HepG2 (cell line): Measurements from ENCODE around the gene SEMA3F. TPM values are rescaled to one million over a fixed set of nuclear protein-coding genes. Genes with fewer than 3 reads are reported as not detected.

ENCODE experiments used
- CC2D1A ChIP-seq: sonication (generic); formaldehyde crosslinking; IDR thresholded peaks from 2 replicates; pipeline ENCODE4 v1.8.1; 2023; ENCODE audit warnings: mild to moderate bottlenecking, missing genetic modification reagents
- EZH2 ChIP-seq: conservative IDR thresholded peaks from 2 replicates; pipeline ENCODE4 v1.6.1; 2012; ENCODE audit warnings: mild to moderate bottlenecking, low read depth, low read length, moderate library complexity
- FOXK1 ChIP-seq: sonication (generic); formaldehyde crosslinking; IDR thresholded peaks from 2 replicates; pipeline ENCODE4 v1.4.0; 2020; ENCODE audit warnings: low read depth, missing genetic modification reagents, borderline replicate concordance
- HDAC2 ChIP-seq: sonication (generic); formaldehyde crosslinking; IDR thresholded peaks from 2 replicates; pipeline ENCODE4 v1.4.0; 2020; ENCODE audit warnings: missing genetic modification reagents
- KAT8 ChIP-seq: IDR thresholded peaks from 2 replicates; pipeline ENCODE4 v1.6.1; 2016; ENCODE audit warnings: missing genetic modification reagents, missing compliant biosample characterization
- KMT2B ChIP-seq: IDR thresholded peaks from 2 replicates; pipeline ENCODE4 v1.6.1; 2016; ENCODE audit warnings: missing genetic modification reagents, missing compliant biosample characterization
- NFKBIZ ChIP-seq: IDR thresholded peaks from 2 replicates; pipeline ENCODE4 v1.6.1; 2018; ENCODE audit warnings: missing genetic modification reagents, missing compliant biosample characterization
- NR2F1 ChIP-seq, 2 experiments: fragments of 450-650 bp in 1 of 2; formaldehyde crosslinking in 1 of 2; IDR thresholded peaks; 2 replicates each; pipeline versions ENCODE4 v1.5.0 to v1.6.1; 2016 to 2020; ENCODE audit warnings: mild to moderate bottlenecking in 1 of 2, missing compliant biosample characterization in 1 of 2, missing genetic modification reagents in 1 of 2, moderate library complexity in 1 of 2
- SMYD3 ChIP-seq: sonication (generic); formaldehyde crosslinking; IDR thresholded peaks from 2 replicates; pipeline ENCODE4 v1.8.1; 2023; ENCODE audit warnings: mild to moderate bottlenecking, missing genetic modification reagents
- TCF7L2 ChIP-seq: IDR thresholded peaks from 2 replicates; pipeline ENCODE4 v1.6.1; 2011; ENCODE audit warnings: mild to moderate bottlenecking, low read depth, low read length, moderate library complexity
- XBP1 ChIP-seq: sonication (generic); formaldehyde crosslinking; IDR thresholded peaks from 2 replicates; pipeline ENCODE4 v1.5.0; 2020; ENCODE audit warnings: missing genetic modification reagents
- ZNF205 ChIP-seq: IDR thresholded peaks from 2 replicates; pipeline ENCODE4 v1.6.1; 2018; ENCODE audit warnings: missing biosample characterization, missing genetic modification reagents
- ZNF225 ChIP-seq: sonication (generic); formaldehyde crosslinking; IDR thresholded peaks from 2 replicates; pipeline ENCODE4 v1.4.0; 2020; ENCODE audit warnings: mild to moderate bottlenecking, missing genetic modification reagents
- ZNF282 ChIP-seq: fragments of 450-650 bp; IDR thresholded peaks from 2 replicates; pipeline ENCODE4 v1.6.1; 2018; ENCODE audit not compliant: partially characterized antibody
- ZNF30 ChIP-seq: sonication (generic); formaldehyde crosslinking; IDR thresholded peaks from 2 replicates; pipeline ENCODE4 v1.5.0; 2020; ENCODE audit warnings: mild to moderate bottlenecking, missing genetic modification reagents
- ZNF546 ChIP-seq: sonication (generic); formaldehyde crosslinking; conservative IDR thresholded peaks from 2 replicates; pipeline ENCODE4 v1.8.1; 2023; ENCODE audit warnings: mild to moderate bottlenecking, missing genetic modification reagents
- ZNF589 ChIP-seq: sonication (generic); formaldehyde crosslinking; conservative IDR thresholded peaks from 2 replicates; pipeline ENCODE4 v1.8.0; 2022; ENCODE audit warnings: mild to moderate bottlenecking, moderate library complexity, missing genetic modification reagents
- ZNF614 ChIP-seq: IDR thresholded peaks from 2 replicates; pipeline ENCODE4 v1.6.1; 2018; ENCODE audit warnings: missing biosample characterization, missing genetic modification reagents, inconsistent platforms, borderline replicate concordance
- ZNF644 ChIP-seq: IDR thresholded peaks from 2 replicates; pipeline ENCODE4 v1.6.1; 2016; ENCODE audit warnings: low read depth
- polyA plus RNA-seq, 8 experiments: library from polyadenylated mRNA; depleted of rRNA in 3 of 8; stranded (reverse) in 7 of 8; unstranded in 1 of 8; fragments of >200 nt; fragmentation: Illumina TruSeq in 4 of 8; extraction: Trizol in 4 of 8; gene quantifications; 2 replicates each; pipeline versions ENCODE4 v1.2.1 to v1.2.3, GENCODE V29; 2011 to 2016; ENCODE audit warnings: low read depth in 4 of 8, missing spikeins in 1 of 8, mixed read lengths in 1 of 8; ENCODE audit not compliant: insufficient read depth in 1 of 8
- total RNA-seq, 5 experiments: library from RNA; depleted of rRNA; stranded (reverse); fragments of >200 nt; fragmentation: Illumina TruSeq; extraction: Trizol; gene quantifications; 2 replicates each; pipeline ENCODE4 v1.2.3, GENCODE V29; 2016; ENCODE audit warnings: low read depth in 1 of 5
- TF ChIP-seq, protein P1 (sequence below): sonication (generic); formaldehyde crosslinking; IDR thresholded peaks from 2 replicates; pipeline ENCODE4 v1.4.0; 2020; ENCODE audit warnings: missing genetic modification reagents
- TF ChIP-seq, protein P2 (sequence below): sonication (generic); formaldehyde crosslinking; IDR thresholded peaks from 2 replicates; pipeline ENCODE4 v1.8.1; 2023; ENCODE audit warnings: mild to moderate bottlenecking, missing genetic modification reagents, borderline replicate concordance
- TF ChIP-seq, protein P3 (sequence below): sonication (generic); formaldehyde crosslinking; IDR thresholded peaks from 2 replicates; pipeline ENCODE4 v1.5.0; 2020; ENCODE audit warnings: mild to moderate bottlenecking, missing genetic modification reagents
- TF ChIP-seq, protein P4 (sequence below): sonication (generic); formaldehyde crosslinking; IDR thresholded peaks from 2 replicates; pipeline ENCODE4 v1.4.0; 2020; ENCODE audit warnings: missing genetic modification reagents, borderline replicate concordance
- TF ChIP-seq, protein P5 (sequence below): sonication (generic); formaldehyde crosslinking; IDR thresholded peaks from 2 replicates; pipeline ENCODE4 v1.4.0; 2020; ENCODE audit warnings: missing genetic modification reagents, low read depth, mild to moderate bottlenecking, borderline replicate concordance

Gene SEMA3F
- total and polyA plus RNA-seq, 2 of the 13 experiments (the other 11 are each of a cell fraction or from before 2014, with no cell fraction given): 7.6 to 17.2 TPM

DNA sequence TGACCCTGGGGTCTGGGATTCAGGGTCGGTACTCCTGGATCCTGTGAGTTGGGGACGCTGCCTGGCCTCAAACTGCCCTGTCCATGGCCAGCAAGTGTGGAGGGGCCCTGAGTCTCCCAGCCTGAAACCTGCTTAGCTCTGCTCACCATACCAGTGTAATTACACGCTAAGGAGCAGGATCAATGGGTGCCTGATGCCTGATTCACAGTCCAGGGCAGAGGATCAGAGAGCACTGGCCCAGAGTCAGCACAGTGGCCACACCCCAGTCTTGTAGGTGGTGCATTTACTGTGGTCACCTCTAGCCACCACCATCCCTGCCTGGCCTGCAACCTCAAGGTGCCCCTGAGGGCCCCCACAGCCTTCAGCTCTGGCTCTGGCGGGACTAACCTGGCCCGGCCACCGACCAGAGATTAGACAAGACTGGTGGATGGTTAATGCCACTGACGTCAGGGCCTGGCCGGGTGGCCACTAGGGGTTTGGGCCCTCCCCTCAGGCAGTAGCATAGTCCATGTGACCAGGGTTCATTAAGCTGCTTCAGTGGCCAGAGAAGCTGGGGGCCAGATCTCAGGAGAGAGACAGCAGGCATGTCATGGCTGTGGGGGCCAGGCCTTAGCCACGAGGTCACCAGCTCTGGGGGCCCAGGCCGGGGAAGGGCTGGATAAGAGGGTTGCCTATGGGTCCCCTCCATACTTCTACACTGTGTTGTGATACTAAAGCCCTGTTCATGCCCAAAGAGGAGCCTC, 46.6 kb downstream of the SEMA3F start (continued):
- TF ChIP-seq EZH2 (no peak), SMYD3 (no peak), XBP1 (CRISPR knock-in tag) (0 out of 2 replicates have a peak, but pooled peaks have one; percentile 44), ZNF282 (no peak), ZNF30 (CRISPR knock-in tag) (no peak), FOXK1 (CRISPR knock-in tag) (no peak), KAT8 (CRISPR knock-in tag) (peak; percentile 37; the same call in 1 of the 2 replicates), KMT2B (no peak), NFKBIZ (CRISPR knock-in tag) (no peak), ZNF205 (CRISPR knock-in tag) (no peak), HDAC2 (CRISPR knock-in tag) (peak; percentile 73), TCF7L2 (no peak), ZNF614 (CRISPR knock-in tag) (peak; percentile 37; the same call in 1 of the 2 replicates), CC2D1A (no peak), NR2F1 (CRISPR knock-in tag; IDR thresholded peaks at IDR 0.05) (0 out of 4 replicates have a peak, but pooled peaks of 1 of the 2 experiments have one; percentile 14), ZNF546 (no peak), ZNF225 (CRISPR knock-in tag) (peak; percentile 49; the same call in 1 of the 2 replicates), ZNF644 (CRISPR knock-in tag) (peak; percentile 23; the same call in 1 of the 2 replicates), ZNF589 (CRISPR knock-in tag) (no peak)
- TF ChIP-seq, protein P1, sequence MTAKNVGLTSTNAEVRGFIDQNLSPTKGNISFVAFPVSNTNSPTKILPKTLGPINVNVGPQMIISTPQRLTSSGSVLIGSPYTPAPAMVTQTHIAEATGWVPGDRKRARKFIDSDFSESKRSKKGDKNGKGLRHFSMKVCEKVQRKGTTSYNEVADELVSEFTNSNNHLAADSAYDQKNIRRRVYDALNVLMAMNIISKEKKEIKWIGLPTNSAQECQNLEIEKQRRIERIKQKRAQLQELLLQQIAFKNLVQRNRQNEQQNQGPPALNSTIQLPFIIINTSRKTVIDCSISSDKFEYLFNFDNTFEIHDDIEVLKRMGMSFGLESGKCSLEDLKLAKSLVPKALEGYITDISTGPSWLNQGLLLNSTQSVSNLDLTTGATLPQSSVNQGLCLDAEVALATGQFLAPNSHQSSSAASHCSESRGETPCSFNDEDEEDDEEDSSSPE (CRISPR knock-in tag): peak; percentile 44; the same call in 1 of the 2 replicates
- TF ChIP-seq, protein P2, sequence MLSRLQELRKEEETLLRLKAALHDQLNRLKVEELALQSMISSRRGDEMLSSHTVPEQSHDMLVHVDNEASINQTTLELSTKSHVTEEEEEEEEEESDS (CRISPR knock-in tag): peak; percentile 35; the same call in 1 of the 2 replicates
- TF ChIP-seq, protein P3, sequence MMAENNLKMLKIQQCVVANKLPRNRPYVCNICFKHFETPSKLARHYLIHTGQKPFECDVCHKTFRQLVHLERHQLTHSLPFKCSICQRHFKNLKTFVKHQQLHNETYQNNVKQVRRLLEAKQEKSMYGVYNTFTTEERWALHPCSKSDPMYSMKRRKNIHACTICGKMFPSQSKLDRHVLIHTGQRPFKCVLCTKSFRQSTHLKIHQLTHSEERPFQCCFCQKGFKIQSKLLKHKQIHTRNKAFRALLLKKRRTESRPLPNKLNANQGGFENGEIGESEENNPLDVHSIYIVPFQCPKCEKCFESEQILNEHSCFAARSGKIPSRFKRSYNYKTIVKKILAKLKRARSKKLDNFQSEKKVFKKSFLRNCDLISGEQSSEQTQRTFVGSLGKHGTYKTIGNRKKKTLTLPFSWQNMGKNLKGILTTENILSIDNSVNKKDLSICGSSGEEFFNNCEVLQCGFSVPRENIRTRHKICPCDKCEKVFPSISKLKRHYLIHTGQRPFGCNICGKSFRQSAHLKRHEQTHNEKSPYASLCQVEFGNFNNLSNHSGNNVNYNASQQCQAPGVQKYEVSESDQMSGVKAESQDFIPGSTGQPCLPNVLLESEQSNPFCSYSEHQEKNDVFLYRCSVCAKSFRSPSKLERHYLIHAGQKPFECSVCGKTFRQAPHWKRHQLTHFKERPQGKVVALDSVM (CRISPR knock-in tag): no peak
- TF ChIP-seq, protein P4, sequence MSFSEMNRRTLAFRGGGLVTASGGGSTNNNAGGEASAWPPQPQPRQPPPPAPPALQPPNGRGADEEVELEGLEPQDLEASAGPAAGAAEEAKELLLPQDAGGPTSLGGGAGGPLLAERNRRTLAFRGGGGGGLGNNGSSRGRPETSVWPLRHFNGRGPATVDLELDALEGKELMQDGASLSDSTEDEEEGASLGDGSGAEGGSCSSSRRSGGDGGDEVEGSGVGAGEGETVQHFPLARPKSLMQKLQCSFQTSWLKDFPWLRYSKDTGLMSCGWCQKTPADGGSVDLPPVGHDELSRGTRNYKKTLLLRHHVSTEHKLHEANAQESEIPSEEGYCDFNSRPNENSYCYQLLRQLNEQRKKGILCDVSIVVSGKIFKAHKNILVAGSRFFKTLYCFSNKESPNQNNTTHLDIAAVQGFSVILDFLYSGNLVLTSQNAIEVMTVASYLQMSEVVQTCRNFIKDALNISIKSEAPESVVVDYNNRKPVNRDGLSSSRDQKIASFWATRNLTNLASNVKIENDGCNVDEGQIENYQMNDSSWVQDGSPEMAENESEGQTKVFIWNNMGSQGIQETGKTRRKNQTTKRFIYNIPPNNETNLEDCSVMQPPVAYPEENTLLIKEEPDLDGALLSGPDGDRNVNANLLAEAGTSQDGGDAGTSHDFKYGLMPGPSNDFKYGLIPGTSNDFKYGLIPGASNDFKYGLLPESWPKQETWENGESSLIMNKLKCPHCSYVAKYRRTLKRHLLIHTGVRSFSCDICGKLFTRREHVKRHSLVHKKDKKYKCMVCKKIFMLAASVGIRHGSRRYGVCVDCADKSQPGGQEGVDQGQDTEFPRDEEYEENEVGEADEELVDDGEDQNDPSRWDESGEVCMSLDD (CRISPR knock-in tag): peak; percentile 59; the same call in 1 of the 2 replicates
- TF ChIP-seq, protein P5, sequence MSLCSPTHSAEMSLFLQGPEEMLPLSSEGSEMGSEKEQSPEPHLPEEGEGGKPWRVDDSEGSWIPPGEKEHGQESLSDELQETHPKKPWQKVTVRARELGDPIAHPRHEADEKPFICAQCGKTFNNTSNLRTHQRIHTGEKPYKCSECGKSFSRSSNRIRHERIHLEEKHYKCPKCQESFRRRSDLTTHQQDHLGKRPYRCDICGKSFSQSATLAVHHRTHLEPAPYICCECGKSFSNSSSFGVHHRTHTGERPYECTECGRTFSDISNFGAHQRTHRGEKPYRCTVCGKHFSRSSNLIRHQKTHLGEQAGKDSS: peak; percentile 70; the same call in 1 of the 2 replicates
